HepG2 (cell line): ENCODE data around the gene COL8A2. TPM values are rescaled to one million over a fixed set of nuclear protein-coding genes. Genes with fewer than 3 reads are reported as not detected.

Source experiments
- ADNP ChIP-seq: sonication (generic); formaldehyde crosslinking; IDR thresholded peaks from 2 replicates; pipeline ENCODE4 v1.4.0; 2020; ENCODE audit warnings: missing genetic modification reagents
- ARHGAP35 ChIP-seq: sonication (generic); formaldehyde crosslinking; IDR thresholded peaks from 2 replicates; pipeline ENCODE4 v1.9.0; 2022; ENCODE audit warnings: mild to moderate bottlenecking, inconsistent platforms, moderate library complexity, missing genetic modification reagents, borderline replicate concordance
- ERF ChIP-seq: IDR thresholded peaks from 2 replicates; pipeline ENCODE4 v1.6.1; 2018; ENCODE audit warnings: missing biosample characterization, missing genetic modification reagents
- FOXJ3 ChIP-seq: sonication (generic); formaldehyde crosslinking; IDR thresholded peaks from 2 replicates; pipeline ENCODE4 v1.4.0; 2020; ENCODE audit warnings: missing genetic modification reagents, mild to moderate bottlenecking, borderline replicate concordance
- GMEB1 ChIP-seq: sonication (generic); formaldehyde crosslinking; IDR thresholded peaks from 2 replicates; pipeline ENCODE4 v1.5.1; 2020; ENCODE audit warnings: missing genetic modification reagents, mild to moderate bottlenecking, borderline replicate concordance
- HIVEP1 ChIP-seq: sonication (generic); formaldehyde crosslinking; IDR thresholded peaks from 2 replicates; pipeline ENCODE4 v1.4.0; 2020; ENCODE audit warnings: mild to moderate bottlenecking, missing genetic modification reagents
- JUNB ChIP-seq: sonication (generic); formaldehyde crosslinking; IDR thresholded peaks from 2 replicates; pipeline ENCODE4 v1.8.0; 2022; ENCODE audit warnings: missing genetic modification reagents, mild to moderate bottlenecking, borderline replicate concordance
- MEIS2 ChIP-seq: sonication (generic); formaldehyde crosslinking; IDR thresholded peaks from 2 replicates; pipeline ENCODE4 v1.9.0; 2021; ENCODE audit warnings: mild to moderate bottlenecking, missing genetic modification reagents
- NAIF1 ChIP-seq: sonication (generic); formaldehyde crosslinking; IDR thresholded peaks from 2 replicates; pipeline ENCODE4 v1.5.0; 2020; ENCODE audit warnings: mild to moderate bottlenecking, missing genetic modification reagents, borderline replicate concordance
- NR2C2 ChIP-seq: sonication (generic); formaldehyde crosslinking; IDR thresholded peaks from 2 replicates; pipeline ENCODE4 v1.4.0; 2020; ENCODE audit warnings: missing genetic modification reagents, mild to moderate bottlenecking, moderate library complexity, borderline replicate concordance
- POLR2AphosphoS5 ChIP-seq: IDR thresholded peaks from 2 replicates; pipeline ENCODE4 v1.6.1; 2012; ENCODE audit warnings: low read depth, low read length
- TEAD3 ChIP-seq: optimal IDR thresholded peaks from 2 replicates; pipeline ENCODE3; 2016; ENCODE audit warnings: borderline replicate concordance
- ZKSCAN8 ChIP-seq: IDR thresholded peaks from 2 replicates; pipeline ENCODE4 v1.6.1; 2016; ENCODE audit warnings: borderline replicate concordance, missing genetic modification reagents, missing compliant biosample characterization
- ZNF790 ChIP-seq: sonication (generic); formaldehyde crosslinking; IDR thresholded peaks from 2 replicates; pipeline ENCODE4 v1.8.0; 2022; ENCODE audit warnings: missing genetic modification reagents, mild to moderate bottlenecking, borderline replicate concordance
- polyA plus RNA-seq, 8 experiments: library from polyadenylated mRNA; depleted of rRNA in 3 of 8; stranded (reverse) in 7 of 8; unstranded in 1 of 8; fragments of >200 nt; fragmentation: Illumina TruSeq in 4 of 8; extraction: Trizol in 4 of 8; gene quantifications; 2 replicates each; pipeline versions ENCODE4 v1.2.1 to v1.2.3, GENCODE V29; 2011 to 2016; ENCODE audit warnings: low read depth in 4 of 8, missing spikeins in 1 of 8, mixed read lengths in 1 of 8; ENCODE audit not compliant: insufficient read depth in 1 of 8
- total RNA-seq, 5 experiments: library from RNA; depleted of rRNA; stranded (reverse); fragments of >200 nt; fragmentation: Illumina TruSeq; extraction: Trizol; gene quantifications; 2 replicates each; pipeline ENCODE4 v1.2.3, GENCODE V29; 2016; ENCODE audit warnings: low read depth in 1 of 5
- TF ChIP-seq, protein P1 (sequence below): sonication (generic); formaldehyde crosslinking; IDR thresholded peaks from 2 replicates; pipeline ENCODE4 v1.4.0; 2020; ENCODE audit warnings: missing genetic modification reagents
- TF ChIP-seq, protein P2 (sequence below): IDR thresholded peaks from 2 replicates; pipeline ENCODE4 v1.6.1; 2016; ENCODE audit warnings: low read depth
- TF ChIP-seq, protein P3 (sequence below): sonication (generic); formaldehyde crosslinking; IDR thresholded peaks from 2 replicates; pipeline ENCODE4 v1.4.0; 2020; ENCODE audit warnings: missing genetic modification reagents

Gene COL8A2
- total and polyA plus RNA-seq, 2 of the 13 experiments (the other 11 are each of a cell fraction or from before 2014, with no cell fraction given), result 0.13 to 0.24 TPM

DNA sequence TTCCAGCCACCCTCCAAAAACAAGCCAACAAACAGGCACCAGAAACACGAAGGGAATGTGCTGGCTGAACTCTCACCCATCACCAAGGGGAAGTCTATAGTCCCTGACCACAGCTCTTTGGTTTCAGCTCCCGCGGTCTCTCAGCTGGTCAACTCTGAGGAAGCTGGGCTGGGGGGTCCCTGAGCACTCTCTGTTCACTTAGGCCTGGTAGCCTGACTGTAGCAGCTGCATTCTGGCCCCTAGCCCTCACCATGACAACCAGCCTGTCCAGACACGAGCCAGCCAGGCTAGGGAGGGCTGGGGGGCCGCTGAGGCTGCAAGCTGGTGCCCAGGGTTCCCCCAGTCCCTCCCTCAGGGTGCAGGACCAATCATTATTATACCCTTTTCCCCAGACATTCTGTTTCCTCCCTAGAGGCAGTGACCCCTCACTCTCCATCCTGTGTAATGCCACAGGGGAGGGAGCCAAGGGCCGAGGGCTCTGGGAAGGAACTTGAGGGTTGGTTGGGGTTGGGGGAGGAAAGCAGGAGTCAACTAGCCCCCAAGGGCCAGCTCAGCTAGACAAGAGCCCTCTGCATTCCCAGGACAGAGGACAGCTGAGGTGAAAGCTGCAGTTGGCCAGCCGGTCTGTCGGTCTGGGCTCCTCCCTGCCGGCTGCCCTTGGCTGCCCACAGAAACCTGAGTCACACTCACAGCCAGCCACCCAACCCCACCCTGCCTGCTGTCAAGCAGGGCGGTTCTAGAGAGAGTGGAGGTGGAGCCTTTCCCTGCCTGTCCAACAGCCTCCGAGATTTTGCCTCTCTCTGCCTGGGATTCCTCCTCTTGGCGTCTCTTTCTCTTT lies 25.5 kb upstream of the COL8A2 start (continued):
- TF ChIP-seq, protein P1, sequence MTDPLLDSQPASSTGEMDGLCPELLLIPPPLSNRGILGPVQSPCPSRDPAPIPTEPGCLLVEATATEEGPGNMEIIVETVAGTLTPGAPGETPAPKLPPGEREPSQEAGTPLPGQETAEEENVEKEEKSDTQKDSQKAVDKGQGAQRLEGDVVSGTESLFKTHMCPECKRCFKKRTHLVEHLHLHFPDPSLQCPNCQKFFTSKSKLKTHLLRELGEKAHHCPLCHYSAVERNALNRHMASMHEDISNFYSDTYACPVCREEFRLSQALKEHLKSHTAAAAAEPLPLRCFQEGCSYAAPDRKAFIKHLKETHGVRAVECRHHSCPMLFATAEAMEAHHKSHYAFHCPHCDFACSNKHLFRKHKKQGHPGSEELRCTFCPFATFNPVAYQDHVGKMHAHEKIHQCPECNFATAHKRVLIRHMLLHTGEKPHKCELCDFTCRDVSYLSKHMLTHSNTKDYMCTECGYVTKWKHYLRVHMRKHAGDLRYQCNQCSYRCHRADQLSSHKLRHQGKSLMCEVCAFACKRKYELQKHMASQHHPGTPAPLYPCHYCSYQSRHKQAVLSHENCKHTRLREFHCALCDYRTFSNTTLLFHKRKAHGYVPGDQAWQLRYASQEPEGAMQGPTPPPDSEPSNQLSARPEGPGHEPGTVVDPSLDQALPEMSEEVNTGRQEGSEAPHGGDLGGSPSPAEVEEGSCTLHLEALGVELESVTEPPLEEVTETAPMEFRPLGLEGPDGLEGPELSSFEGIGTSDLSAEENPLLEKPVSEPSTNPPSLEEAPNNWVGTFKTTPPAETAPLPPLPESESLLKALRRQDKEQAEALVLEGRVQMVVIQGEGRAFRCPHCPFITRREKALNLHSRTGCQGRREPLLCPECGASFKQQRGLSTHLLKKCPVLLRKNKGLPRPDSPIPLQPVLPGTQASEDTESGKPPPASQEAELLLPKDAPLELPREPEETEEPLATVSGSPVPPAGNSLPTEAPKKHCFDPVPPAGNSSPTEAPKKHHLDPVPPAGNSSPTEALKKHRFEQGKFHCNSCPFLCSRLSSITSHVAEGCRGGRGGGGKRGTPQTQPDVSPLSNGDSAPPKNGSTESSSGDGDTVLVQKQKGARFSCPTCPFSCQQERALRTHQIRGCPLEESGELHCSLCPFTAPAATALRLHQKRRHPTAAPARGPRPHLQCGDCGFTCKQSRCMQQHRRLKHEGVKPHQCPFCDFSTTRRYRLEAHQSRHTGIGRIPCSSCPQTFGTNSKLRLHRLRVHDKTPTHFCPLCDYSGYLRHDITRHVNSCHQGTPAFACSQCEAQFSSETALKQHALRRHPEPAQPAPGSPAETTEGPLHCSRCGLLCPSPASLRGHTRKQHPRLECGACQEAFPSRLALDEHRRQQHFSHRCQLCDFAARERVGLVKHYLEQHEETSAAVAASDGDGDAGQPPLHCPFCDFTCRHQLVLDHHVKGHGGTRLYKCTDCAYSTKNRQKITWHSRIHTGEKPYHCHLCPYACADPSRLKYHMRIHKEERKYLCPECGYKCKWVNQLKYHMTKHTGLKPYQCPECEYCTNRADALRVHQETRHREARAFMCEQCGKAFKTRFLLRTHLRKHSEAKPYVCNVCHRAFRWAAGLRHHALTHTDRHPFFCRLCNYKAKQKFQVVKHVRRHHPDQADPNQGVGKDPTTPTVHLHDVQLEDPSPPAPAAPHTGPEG (CRISPR knock-in tag), result no peak
- TF ChIP-seq, protein P2, sequence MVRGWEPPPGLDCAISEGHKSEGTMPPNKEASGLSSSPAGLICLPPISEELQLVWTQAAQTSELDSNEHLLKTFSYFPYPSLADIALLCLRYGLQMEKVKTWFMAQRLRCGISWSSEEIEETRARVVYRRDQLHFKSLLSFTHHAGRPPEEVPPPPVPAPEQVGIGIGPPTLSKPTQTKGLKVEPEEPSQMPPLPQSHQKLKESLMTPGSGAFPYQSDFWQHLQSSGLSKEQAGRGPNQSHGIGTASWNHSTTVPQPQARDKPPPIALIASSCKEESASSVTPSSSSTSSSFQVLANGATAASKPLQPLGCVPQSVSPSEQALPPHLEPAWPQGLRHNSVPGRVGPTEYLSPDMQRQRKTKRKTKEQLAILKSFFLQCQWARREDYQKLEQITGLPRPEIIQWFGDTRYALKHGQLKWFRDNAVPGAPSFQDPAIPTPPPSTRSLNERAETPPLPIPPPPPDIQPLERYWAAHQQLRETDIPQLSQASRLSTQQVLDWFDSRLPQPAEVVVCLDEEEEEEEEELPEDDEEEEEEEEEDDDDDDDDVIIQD (CRISPR knock-in tag), result no peak
- TF ChIP-seq NR2C2 (CRISPR knock-in tag) (no peak), FOXJ3 (CRISPR knock-in tag) (no peak), ARHGAP35 (CRISPR knock-in tag) (no peak), ZKSCAN8 (CRISPR knock-in tag) (no peak), HIVEP1 (CRISPR knock-in tag) (0 out of 2 replicates have a peak, but pooled peaks have one; percentile 41), JUNB (CRISPR knock-in tag) (no peak), MEIS2 (CRISPR knock-in tag) (peak; percentile 18; the same call in 1 of the 2 replicates), NAIF1 (CRISPR knock-in tag) (no peak), ZNF790 (CRISPR knock-in tag) (no peak), GMEB1 (CRISPR knock-in tag) (peak; percentile 29; the same call in 1 of the 2 replicates), ADNP (CRISPR knock-in tag) (no peak), TEAD3 (CRISPR knock-in tag) (peak; percentile 62), ERF (CRISPR knock-in tag) (0 out of 2 replicates have a peak, but pooled peaks have one; percentile 30), POLR2AphosphoS5 (no peak)
- TF ChIP-seq, protein P3, sequence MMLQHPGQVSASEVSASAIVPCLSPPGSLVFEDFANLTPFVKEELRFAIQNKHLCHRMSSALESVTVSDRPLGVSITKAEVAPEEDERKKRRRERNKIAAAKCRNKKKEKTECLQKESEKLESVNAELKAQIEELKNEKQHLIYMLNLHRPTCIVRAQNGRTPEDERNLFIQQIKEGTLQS (CRISPR knock-in tag), result no peak; the same call in 1 of the 2 replicates
